ENCODE results near the gene ANKRD44. TPM values are rescaled to one million over a fixed set of nuclear protein-coding genes. Genes with fewer than 3 reads are reported as not detected.

The ANKRD44 gene
- total RNA-seq, 1 donor from 2014 or later = 11.2 TPM

DNA sequence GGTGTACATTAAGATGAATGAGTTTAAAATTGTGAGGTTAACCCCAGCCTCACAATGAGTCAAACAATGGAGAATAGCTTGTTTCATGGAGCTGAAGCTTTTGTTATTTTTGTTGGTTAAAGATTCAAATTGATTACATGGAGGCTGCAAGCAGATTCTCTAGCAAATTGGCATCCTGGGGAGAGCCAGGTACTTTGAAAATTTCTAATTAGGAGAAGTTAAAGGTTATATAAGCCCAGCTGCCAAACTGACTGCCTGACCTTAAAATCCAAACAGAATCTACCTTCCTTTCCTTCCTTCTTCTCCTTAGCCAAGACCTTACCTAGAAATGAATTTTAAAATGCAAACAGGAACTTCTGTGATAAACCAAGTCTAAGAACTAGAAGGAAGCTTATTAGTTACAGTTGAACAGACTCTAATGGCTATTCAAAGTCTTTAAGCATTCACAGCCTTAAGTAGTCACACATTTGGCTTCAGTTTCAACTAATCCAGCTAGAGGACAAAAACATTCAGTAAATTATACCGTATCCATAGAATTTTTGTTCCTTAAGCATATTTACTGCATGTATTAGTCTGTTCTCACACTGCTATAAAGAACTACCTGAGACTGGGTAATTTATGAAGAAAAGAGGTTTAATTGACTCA, 352.6 kb downstream of the ANKRD44 start:
- Mint-ChIP-seq H3K4me1 (peaks cover 28% of the 10 kb centered on the region), H3K36me3 (ENCODE audit: low read depth) (no peaks in the 10 kb centered on the region), H3K27ac (ENCODE audit: unreplicated experiment) (no peak overlapping the region), H3K27me3 (ENCODE audit: low read depth) (no peaks in the 10 kb centered on the region), H3K4me3 (no peak overlapping the region), H3K9me3 (no peaks in the 10 kb centered on the region)
- TF ChIP-seq, protein P1, sequence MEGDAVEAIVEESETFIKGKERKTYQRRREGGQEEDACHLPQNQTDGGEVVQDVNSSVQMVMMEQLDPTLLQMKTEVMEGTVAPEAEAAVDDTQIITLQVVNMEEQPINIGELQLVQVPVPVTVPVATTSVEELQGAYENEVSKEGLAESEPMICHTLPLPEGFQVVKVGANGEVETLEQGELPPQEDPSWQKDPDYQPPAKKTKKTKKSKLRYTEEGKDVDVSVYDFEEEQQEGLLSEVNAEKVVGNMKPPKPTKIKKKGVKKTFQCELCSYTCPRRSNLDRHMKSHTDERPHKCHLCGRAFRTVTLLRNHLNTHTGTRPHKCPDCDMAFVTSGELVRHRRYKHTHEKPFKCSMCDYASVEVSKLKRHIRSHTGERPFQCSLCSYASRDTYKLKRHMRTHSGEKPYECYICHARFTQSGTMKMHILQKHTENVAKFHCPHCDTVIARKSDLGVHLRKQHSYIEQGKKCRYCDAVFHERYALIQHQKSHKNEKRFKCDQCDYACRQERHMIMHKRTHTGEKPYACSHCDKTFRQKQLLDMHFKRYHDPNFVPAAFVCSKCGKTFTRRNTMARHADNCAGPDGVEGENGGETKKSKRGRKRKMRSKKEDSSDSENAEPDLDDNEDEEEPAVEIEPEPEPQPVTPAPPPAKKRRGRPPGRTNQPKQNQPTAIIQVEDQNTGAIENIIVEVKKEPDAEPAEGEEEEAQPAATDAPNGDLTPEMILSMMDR (conservative IDR thresholded peaks at IDR 0.05) = no peak
- no peak for DNase-seq (ENCODE audit: low read depth, low spot score)

DNA sequence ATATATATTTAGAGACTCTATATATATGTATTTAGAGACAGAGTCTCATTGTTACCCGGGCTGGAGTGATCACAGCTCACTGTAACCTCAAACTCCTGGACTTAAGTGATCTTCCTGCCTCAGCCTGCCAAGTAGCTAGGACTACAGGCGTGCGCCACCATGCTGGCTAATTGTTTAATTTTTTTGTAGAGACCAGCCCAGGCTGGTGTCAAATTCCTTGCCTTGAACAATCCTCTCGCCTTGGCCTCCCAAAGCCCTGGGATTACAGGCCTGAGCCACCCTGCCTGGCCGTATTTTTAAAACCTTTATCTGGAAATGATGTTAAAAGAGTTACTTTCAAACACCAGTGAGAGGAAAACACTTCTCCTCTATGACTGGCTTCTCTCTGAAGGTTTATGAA, 353.1 kb downstream of the ANKRD44 start:
- H3K9me3 Mint-ChIP-seq = no peaks in the 10 kb centered on the region
- no peak overlapping the region for H3K4me3 Mint-ChIP-seq
- no peaks in the 10 kb centered on the region for H3K36me3 Mint-ChIP-seq (ENCODE audit: low read depth)
- peaks cover 28% of the 10 kb centered on the region for H3K4me1 Mint-ChIP-seq
- TF ChIP-seq, protein P1 (conservative IDR thresholded peaks at IDR 0.05) = no peak
- no peaks in the 10 kb centered on the region for H3K27me3 Mint-ChIP-seq (ENCODE audit: low read depth)
- DNase-seq (ENCODE audit: low read depth, low spot score) = no peak
- no peak overlapping the region for H3K27ac Mint-ChIP-seq (ENCODE audit: unreplicated experiment)

GRCh38 chr2:196956069-196956468, 354.5 kb downstream of the ANKRD44 start:
- Mint-ChIP-seq H3K4me1 (peaks cover 28% of the 10 kb centered on the region), H3K4me3 (no peak overlapping the region), H3K36me3 (ENCODE audit: low read depth) (no peaks in the 10 kb centered on the region), H3K27me3 (ENCODE audit: low read depth) (no peaks in the 10 kb centered on the region), H3K9me3 (no peaks in the 10 kb centered on the region), H3K27ac (ENCODE audit: unreplicated experiment) (no peak overlapping the region)
- no peak for DNase-seq (ENCODE audit: low read depth, low spot score)
- TF ChIP-seq, protein P1 (conservative IDR thresholded peaks at IDR 0.05) = no peak

- H3K9me3 Mint-ChIP-seq = no peaks in the 10 kb centered on the region
These were observed 355.5 kb downstream of the ANKRD44 start for GRCh38 chr2:196955036-196955435.

DNA sequence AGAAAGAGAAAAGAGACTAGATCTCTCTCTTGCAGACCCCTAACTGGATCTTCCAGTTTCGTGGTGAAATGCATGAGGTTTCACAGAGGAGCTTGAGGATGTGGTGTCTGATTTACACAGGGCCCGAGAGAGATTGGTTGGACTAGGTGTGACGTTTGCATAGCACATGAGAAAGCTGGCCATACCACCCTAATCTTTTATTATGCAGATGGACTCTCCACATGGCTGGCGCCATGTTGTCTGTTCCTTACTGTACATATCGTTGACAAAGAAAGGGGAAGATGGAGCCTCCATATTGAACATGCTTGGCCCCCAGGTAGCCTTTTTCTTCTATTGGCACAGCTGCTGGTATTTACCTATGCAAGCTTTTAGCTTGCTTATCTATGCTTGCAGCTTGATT, 356.6 kb downstream of the ANKRD44 start:
- DNase-seq (ENCODE audit: low read depth, low spot score) = no peak
- H3K27me3 Mint-ChIP-seq (ENCODE audit: low read depth) = no peaks in the 10 kb centered on the region
- H3K36me3 Mint-ChIP-seq (ENCODE audit: low read depth) = no peaks in the 10 kb centered on the region
- TF ChIP-seq, protein P1 (conservative IDR thresholded peaks at IDR 0.05) = no peak
- no peak overlapping the region for H3K4me3 Mint-ChIP-seq
- H3K27ac Mint-ChIP-seq (ENCODE audit: unreplicated experiment) = no peak overlapping the region
- H3K4me1 Mint-ChIP-seq = peaks cover 28% of the 10 kb centered on the region
- no peaks in the 10 kb centered on the region for H3K9me3 Mint-ChIP-seq

More at GRCh38 chr2:196955036-196955435, 355.5 kb downstream of the ANKRD44 start:
- TF ChIP-seq, protein P1 (conservative IDR thresholded peaks at IDR 0.05) = no peak
- H3K4me3 Mint-ChIP-seq = no peak overlapping the region
- DNase-seq (ENCODE audit: low read depth, low spot score) = no peak
- peaks cover 28% of the 10 kb centered on the region for H3K4me1 Mint-ChIP-seq
- H3K27ac Mint-ChIP-seq (ENCODE audit: unreplicated experiment) = no peak overlapping the region
- no peaks in the 10 kb centered on the region for H3K27me3 Mint-ChIP-seq (ENCODE audit: low read depth)
- no peaks in the 10 kb centered on the region for H3K36me3 Mint-ChIP-seq (ENCODE audit: low read depth)

All from neural crest cell (in vitro differentiated cells).